Gastroesophageal sphincter (tissue), 4 donors: ENCODE results near the gene CACNA2D3. TPM values are rescaled to one million over a fixed set of nuclear protein-coding genes. Genes with fewer than 3 reads are reported as not detected.

Source experiments
- ATAC-seq: fragments of 150-250 bp; one replicate; pipeline ENCODE4 v1.9.1; 2016; ENCODE audit warnings: mild to moderate bottlenecking, moderate library complexity
- H3K27ac ChIP-seq, 4 donors: fragments of 200-600 bp; sonication (generic) in 3 of 4; 1 replicate in 3 of 4; 2 replicates in 1 of 4; pipeline ENCODE4 v1.5.1; 2016 to 2019
- H3K27me3 ChIP-seq: fragments of 200-600 bp; sonication (generic); one replicate; pipeline ENCODE4 v1.5.1; 2019
- H3K36me3 ChIP-seq, 2 donors: fragments of 200-600 bp; sonication (generic); one replicate each; pipeline ENCODE4 v1.5.1; 2019; ENCODE audit warnings: control low read depth in 1 of 2
- H3K4me1 ChIP-seq, 3 donors: fragments of 200-600 bp; sonication (generic); 1 replicate in 2 of 3; 2 replicates in 1 of 3; pipeline ENCODE4 v1.5.1; 2016 to 2019; ENCODE audit warnings: control low read depth in 2 of 3
- H3K4me3 ChIP-seq, 2 donors: fragments of 200-600 bp; sonication (generic); one replicate each; pipeline ENCODE4 v1.5.1; 2019; ENCODE audit warnings: mild to moderate bottlenecking in 1 of 2, moderate library complexity in 1 of 2
- H3K9me3 ChIP-seq, 3 donors: fragments of 200-600 bp; sonication (generic); one replicate each; pipeline ENCODE4 v1.5.1; 2017 to 2019; ENCODE audit warnings: control low read depth in 2 of 3
- EP300 ChIP-seq: sonication (generic); formaldehyde crosslinking; IDR thresholded peaks from one replicate; pipeline ENCODE4 v1.6.1; 2017; ENCODE audit warnings: antibody characterized with exemption, mild to moderate bottlenecking
- POLR2A ChIP-seq, 2 donors: fragments of 450-650 bp; IDR thresholded peaks; one replicate each; pipeline ENCODE4 v1.6.1; 2017; ENCODE audit warnings: antibody characterized with exemption in 2 of 2, mild to moderate bottlenecking in 2 of 2, moderate library complexity in 1 of 2
- POLR2AphosphoS5 ChIP-seq: sonication (generic); formaldehyde crosslinking; IDR thresholded peaks from one replicate; pipeline ENCODE4 v1.6.1; 2017; ENCODE audit warnings: antibody characterized with exemption
- WGBS, 2 donors: methylation state at CpG; one replicate each; pipeline ENCODE4 v1.1.5; 2018; ENCODE audit warnings: low coverage in 1 of 2; 5-methylcytosine and 5-hydroxymethylcytosine counted together
- total RNA-seq, 4 donors: library from RNA; depleted of rRNA; stranded (reverse); fragments of >200 nt; gene quantifications; one replicate each; pipeline ENCODE4 v1.1.0, GENCODE V29; 2016
- TF ChIP-seq, protein P1 (sequence below), 4 experiments: fragments of 200-600 bp in 2 of 4; fragments of 450-650 bp in 2 of 4; sonication (generic) in 1 of 4; IDR thresholded peaks; one replicate each; pipeline ENCODE4 v1.5.1; 2017 to 2019; ENCODE audit warnings: antibody characterized with exemption in 4 of 4, mild to moderate bottlenecking in 2 of 4, moderate library complexity in 2 of 4

The CACNA2D3 gene
- total RNA-seq, 4 donors from 2014 or later, result 0.94 to 6.5 (median 3.5) TPM

DNA sequence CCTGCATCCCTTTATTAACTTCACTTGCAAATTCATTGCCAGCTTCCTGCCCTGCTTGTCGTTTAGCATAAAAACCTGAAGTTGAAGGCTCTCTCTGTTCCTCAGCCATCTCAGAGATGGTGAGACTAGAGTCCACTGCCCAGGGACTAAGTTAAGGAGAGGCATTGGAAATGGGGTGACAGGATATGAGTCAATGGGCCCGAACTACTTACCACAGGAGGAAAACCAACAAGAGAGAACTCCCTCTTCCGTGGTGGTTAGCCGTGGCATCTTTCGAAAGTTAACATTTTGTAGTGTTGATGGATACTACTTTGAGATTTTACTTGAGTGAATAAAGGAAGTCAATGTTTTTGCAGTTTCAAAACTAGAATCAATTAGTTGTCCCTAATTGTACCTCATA, 740.2 kb downstream of the CACNA2D3 start:
- Histone ChIP-seq H3K27me3 (no peaks in the 10 kb centered on the region), H3K27ac (no peak overlapping the region), H3K36me3 (no peaks in the 10 kb centered on the region), H3K4me1 (peaks cover 0 to 22% (median 0%) of the 10 kb centered on the region in 3 donors), H3K4me3 (no peak overlapping the region), H3K9me3 (no peaks in the 10 kb centered on the region)
- no peak for ATAC-seq
- 86 to 87% methylated on average over 4 of the region's 5 CpGs for WGBS, 2 donors
- no peak for TF ChIP-seq POLR2AphosphoS5
- TF ChIP-seq, protein P1, sequence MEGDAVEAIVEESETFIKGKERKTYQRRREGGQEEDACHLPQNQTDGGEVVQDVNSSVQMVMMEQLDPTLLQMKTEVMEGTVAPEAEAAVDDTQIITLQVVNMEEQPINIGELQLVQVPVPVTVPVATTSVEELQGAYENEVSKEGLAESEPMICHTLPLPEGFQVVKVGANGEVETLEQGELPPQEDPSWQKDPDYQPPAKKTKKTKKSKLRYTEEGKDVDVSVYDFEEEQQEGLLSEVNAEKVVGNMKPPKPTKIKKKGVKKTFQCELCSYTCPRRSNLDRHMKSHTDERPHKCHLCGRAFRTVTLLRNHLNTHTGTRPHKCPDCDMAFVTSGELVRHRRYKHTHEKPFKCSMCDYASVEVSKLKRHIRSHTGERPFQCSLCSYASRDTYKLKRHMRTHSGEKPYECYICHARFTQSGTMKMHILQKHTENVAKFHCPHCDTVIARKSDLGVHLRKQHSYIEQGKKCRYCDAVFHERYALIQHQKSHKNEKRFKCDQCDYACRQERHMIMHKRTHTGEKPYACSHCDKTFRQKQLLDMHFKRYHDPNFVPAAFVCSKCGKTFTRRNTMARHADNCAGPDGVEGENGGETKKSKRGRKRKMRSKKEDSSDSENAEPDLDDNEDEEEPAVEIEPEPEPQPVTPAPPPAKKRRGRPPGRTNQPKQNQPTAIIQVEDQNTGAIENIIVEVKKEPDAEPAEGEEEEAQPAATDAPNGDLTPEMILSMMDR (IDR thresholded peaks at IDR 0.05), result no peak
- TF ChIP-seq EP300, result no peak
- TF ChIP-seq POLR2A (IDR thresholded peaks at IDR 0.05), result no peak

DNA sequence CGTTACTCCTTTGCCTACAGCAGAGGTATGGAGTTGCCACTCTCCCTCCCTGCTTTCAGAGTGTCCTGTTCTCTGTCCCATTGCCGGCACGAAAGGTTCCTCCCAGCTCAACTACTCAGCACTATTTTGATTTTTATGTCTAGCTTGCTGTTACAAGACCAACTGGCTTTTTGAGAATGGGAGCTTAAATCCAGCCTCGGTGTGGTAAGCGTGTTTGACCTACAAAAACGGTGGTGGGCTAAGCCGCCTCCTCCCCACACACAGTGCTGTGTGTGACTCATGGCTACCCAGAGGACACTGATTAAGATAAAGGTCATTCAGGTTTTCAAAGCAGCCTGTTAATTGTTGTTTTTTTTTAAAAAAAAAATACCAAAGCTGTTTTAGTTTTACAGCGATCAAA, 741.0 kb downstream of the CACNA2D3 start:
- no peaks in the 10 kb centered on the region for H3K27me3 ChIP-seq
- no peak overlapping the region for H3K4me3 ChIP-seq
- H3K4me1 ChIP-seq, result peaks cover 0 to 22% (median 0%) of the 10 kb centered on the region in 3 donors
- H3K27ac ChIP-seq, result no peak overlapping the region
- ATAC-seq, result no peak
- H3K9me3 ChIP-seq, result no peaks in the 10 kb centered on the region
- WGBS, 2 donors, result 61 to 73% methylated on average over 2 to 8 of the region's 8 CpGs
- TF ChIP-seq POLR2AphosphoS5 (no peak), EP300 (no peak), POLR2A (IDR thresholded peaks at IDR 0.05) (no peak)
- TF ChIP-seq, protein P1 (IDR thresholded peaks at IDR 0.05), result no peak
- no peaks in the 10 kb centered on the region for H3K36me3 ChIP-seq

DNA sequence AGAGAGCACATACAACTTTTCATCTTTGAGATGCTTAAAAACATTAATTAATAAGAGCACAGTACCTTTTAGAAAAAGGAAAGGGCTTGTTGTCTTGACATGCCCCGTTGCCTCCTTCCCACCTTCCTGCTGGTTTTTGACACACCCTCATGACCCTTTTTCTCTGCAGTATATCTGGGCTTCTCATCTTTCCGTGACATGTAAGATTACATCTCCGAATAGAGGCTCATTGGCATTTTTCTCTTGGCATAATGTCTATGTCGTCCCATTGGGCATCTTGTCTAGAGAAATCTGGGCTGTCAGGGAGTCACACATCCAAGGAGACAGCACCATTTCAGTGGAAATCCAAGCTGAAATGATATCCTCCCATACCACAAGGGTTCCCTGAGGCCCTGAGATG, 741.4 kb downstream of the CACNA2D3 start:
- H3K9me3 ChIP-seq, result no peaks in the 10 kb centered on the region
- H3K4me1 ChIP-seq, result peaks cover 0 to 22% (median 0%) of the 10 kb centered on the region in 3 donors
- 83 to 86% methylated on average over 4 of the region's 4 CpGs for WGBS, 2 donors
- H3K27ac ChIP-seq, result no peak overlapping the region
- no peak for ATAC-seq
- H3K36me3 ChIP-seq, result no peaks in the 10 kb centered on the region
- H3K27me3 ChIP-seq, result no peaks in the 10 kb centered on the region
- H3K4me3 ChIP-seq, result no peak overlapping the region
- TF ChIP-seq POLR2AphosphoS5 (no peak), POLR2A (IDR thresholded peaks at IDR 0.05) (no peak), EP300 (no peak)
- TF ChIP-seq, protein P1 (IDR thresholded peaks at IDR 0.05), result no peak

DNA sequence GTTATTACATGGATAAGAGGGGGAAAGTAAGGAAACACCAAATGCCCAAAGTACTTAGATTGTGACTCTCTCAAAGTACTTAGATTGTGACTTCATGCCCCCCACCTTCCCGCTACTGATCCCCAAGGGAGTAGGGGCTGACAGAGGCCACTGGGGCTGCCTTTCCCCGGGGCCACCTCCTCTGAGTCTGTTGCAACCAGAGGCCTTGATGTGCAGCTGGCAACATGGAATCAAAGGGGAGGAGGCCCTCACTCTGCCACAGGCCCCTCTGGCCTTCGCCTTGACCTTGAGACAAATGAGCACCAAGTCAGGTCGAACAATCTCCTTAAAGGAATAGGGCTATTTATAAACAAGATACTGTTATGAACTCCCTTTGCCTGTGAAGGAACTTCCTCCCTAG, 743.0 kb downstream of the CACNA2D3 start:
- 60% methylated on average over 1 of the region's 4 CpGs; no CpG with 5 or more reads in 1 of the 2 donors for WGBS, 2 donors
- Histone ChIP-seq H3K4me3 (no peak overlapping the region), H3K4me1 (peaks cover 0 to 14% (median 0%) of the 10 kb centered on the region in 3 donors), H3K27ac (no peak overlapping the region), H3K36me3 (no peaks in the 10 kb centered on the region), H3K9me3 (no peaks in the 10 kb centered on the region), H3K27me3 (no peaks in the 10 kb centered on the region)
- no peak for ATAC-seq
- TF ChIP-seq POLR2A (IDR thresholded peaks at IDR 0.05), result no peak
- TF ChIP-seq, protein P1 (IDR thresholded peaks at IDR 0.05), result no peak
- no peak for TF ChIP-seq POLR2AphosphoS5
- no peak for TF ChIP-seq EP300

DNA sequence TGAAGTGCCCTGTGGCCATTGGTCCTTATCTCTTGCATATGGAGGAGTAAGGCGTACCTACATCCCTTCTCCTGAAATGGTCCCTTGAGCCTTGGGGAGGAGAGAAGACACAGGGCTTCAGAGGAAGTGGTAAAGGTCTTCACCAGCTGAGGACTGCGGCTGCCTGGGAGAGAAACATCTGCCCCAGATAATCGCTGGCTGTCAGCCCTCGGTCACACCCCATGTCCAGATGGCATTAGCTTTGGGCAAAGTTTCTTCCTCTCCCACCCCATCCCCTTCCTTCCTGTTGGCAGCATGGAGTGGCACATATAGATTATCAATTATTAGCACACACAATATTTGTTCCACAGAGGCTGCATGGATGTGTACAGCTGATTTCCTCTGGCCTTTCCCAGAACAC, 743.9 kb downstream of the CACNA2D3 start:
- Histone ChIP-seq H3K4me1 (peaks cover 0 to 8% (median 0%) of the 10 kb centered on the region in 3 donors), H3K27me3 (no peaks in the 10 kb centered on the region), H3K4me3 (no peak overlapping the region), H3K9me3 (no peaks in the 10 kb centered on the region), H3K36me3 (no peaks in the 10 kb centered on the region), H3K27ac (no peak overlapping the region)
- no peak for ATAC-seq
- TF ChIP-seq POLR2A (IDR thresholded peaks at IDR 0.05) (no peak), EP300 (no peak), POLR2AphosphoS5 (no peak)
- TF ChIP-seq, protein P1 (IDR thresholded peaks at IDR 0.05), result no peak
- 87 to 96% methylated on average over 4 of the region's 4 CpGs for WGBS, 2 donors
